HG02870 (cell line): ENCODE data around the gene MYADM.

Source experiments
- ATAC-seq: cut with Tn5 transposase; IDR thresholded peaks from one replicate; pipeline ENCODE4 v1.9.1; 2021; ENCODE audit warnings: mild to moderate bottlenecking, moderate library complexity; ENCODE audit not compliant: unreplicated experiment

The MYADM gene

GRCh38 chr19:53908935-53909415 is 41.3 kb downstream of the MYADM start, which contains the start of gene CACNG7:
Gene CACNG7, plus strand, starts transcription at chr19:53909278. Its CDS starts 3,554 bp downstream, at chr19:53912832.
- ATAC-seq = no peak

DNA sequence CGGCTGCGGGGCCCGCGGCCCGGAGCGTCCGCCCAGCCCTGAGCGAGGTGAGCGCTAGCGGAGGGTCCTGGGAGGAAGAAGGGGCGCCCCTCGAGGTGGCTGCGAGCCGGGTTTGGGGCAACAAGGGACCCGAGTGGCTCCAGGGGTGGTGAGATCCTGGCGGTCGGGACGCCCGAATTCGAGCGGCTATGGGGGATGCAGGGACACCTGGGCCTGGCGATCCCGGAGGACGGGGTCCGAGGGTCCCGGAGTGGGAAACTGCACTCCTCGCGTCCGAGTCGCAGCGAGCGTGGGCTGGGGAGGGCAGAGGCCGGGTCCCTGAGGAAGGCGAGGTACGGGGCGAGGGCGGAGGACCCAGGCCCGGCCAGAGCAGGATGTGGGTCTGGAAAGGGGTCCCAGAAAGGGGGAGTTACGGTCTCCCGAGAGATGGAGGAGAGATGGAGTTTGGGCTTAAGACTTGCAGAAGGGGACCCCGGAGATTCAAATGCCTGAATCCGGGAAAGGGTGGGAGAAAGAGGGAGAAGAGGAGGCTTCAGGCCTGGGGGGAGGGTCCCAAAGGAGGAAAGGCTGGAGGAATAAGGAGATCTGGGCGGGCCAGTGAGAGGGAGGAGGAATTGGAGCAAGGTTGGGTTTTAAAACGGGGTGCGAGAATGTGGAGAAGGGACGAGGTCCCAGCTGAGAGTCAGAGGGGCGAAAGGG is 41.9 kb downstream of the MYADM start:
- no peak for ATAC-seq

GRCh38 chr19:53910170-53910518 is 42.5 kb downstream of the MYADM start:
- ATAC-seq = no peak

GRCh38 chr19:53912653-53913052 is 45.0 kb downstream of the MYADM start:
- no peak for ATAC-seq

- no peak for ATAC-seq
Observed at GRCh38 chr19:53915000-53915399, 47.3 kb downstream of the MYADM start.

DNA sequence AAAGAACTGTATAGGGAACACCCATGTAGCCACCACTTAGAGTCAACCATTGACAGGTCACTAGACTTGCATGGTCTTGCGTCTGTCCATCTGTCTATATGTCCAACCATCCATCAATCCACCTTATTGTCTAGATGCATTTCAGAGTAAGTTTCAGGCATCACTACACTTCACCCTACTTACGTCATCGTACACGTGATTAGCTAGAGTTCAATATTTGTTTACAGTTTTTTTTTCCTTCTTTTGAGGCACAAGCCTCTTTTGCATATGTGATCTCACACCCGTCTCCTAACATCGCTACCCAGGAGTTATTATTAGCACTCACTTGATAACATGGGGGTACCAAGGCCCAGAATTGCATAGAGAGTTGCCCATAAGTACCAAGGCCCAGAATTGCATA is 48.3 kb downstream of the MYADM start:
- ATAC-seq = no peak

DNA sequence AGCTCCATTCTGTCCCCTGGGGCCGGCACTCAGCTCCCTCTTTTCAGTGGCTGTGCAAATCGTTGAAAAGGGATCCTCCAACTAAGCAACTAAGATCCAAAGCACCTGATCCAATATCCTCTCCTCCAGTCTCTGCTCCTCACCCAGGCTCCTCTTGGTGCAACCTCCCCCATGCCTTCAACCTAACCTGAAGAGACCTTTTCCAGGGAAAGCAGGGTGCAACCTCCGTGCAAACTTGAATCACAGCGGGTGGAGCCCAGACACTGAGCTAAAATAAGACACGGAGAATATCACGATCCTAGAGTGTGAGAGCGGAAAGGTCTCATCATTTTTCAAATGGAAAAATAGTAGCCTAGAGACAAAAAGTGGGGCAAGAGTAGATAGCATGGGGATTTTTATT is 49.7 kb downstream of the MYADM start:
- ATAC-seq = no peak
